ENCODE measurements around the gene SLAMF6. TPM values are rescaled to one million over a fixed set of nuclear protein-coding genes. Genes with fewer than 3 reads are reported as not detected.
A peak's percentile ranks its signal among the peaks of the same experiment; 100 is the strongest.

Gene SLAMF6
- total and polyA plus RNA-seq, 4 donors, result 1.2 to 1.5 (median 1.5) TPM; not detected in 1

DNA sequence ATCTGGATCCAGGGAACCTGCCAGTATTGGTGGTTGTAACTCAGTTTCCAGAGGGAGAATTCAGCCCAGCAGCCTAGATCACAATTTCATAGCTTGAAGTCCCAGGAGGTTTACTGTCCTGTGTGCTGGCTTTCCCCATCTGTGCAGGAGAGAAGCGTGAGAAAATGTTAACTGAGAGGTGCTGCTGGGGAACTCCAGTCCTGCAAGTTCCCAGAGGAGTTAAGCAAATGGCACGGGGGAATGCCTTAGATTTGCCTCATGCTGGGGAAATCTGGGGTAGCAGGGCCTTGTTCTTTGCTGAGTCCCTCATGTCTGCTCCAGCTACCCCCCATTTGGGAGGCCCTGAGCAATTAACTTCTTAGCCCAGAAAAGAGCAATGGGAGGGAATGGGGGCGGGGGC, 25.1 kb upstream of the SLAMF6 start:
- ATAC-seq (ENCODE audit: low FRiP score) (no peak), DNase-seq (no peak)
- Histone ChIP-seq H3K9me3 (ENCODE audit: control insufficient read depth, low read length) (no peaks in the 10 kb centered on the region), H3K4me3 (ENCODE audit: low read length in 2 of 2) (no peak overlapping the region), H3K27me3 (ENCODE audit: control insufficient read depth in 1 of 2, insufficient read depth in 2 of 2, low read length in 1 of 2) (no peaks in the 10 kb centered on the region), H3K27ac (ENCODE audit: low read depth in 1 of 2, low read length in 2 of 2) (no peak overlapping the region), H3K4me1 (ENCODE audit: control insufficient read depth in 1 of 2, insufficient read depth in 2 of 2, low read length in 2 of 2) (no peaks in the 10 kb centered on the region), H3K36me3 (ENCODE audit: control insufficient read depth in 1 of 2, insufficient read depth in 2 of 2, low read length in 1 of 2) (no peaks in the 10 kb centered on the region)
- 39 to 50% methylated on average over 3 of the region's 3 CpGs for WGBS, 2 donors
- intact Hi-C loops (cut with DNase I), result no loop called here

DNA sequence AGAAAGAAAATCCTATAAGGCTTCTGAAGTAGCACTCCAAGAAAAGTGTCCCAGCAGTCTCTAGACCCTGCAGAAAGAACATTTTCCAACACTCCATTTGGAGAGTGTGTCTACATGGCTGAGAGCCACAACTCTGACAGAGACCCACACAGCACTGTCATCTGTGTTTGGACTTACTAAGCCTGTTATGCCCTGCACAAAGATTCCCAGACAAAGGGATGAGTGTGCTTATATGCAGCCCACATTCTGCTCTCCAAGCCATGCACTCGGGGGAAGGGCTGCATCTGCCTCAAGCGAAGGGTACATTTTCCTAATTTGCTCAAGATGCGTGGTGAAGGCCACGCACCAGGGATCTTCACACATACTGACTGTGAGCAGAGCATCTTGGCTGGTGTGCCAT, 24.4 kb upstream of the SLAMF6 start:
- H3K27me3 ChIP-seq (ENCODE audit: control insufficient read depth in 1 of 2, insufficient read depth in 2 of 2, low read length in 1 of 2), result no peaks in the 10 kb centered on the region
- intact Hi-C loops (cut with DNase I), result no loop called here
- H3K4me3 ChIP-seq (ENCODE audit: low read length in 2 of 2), result no peak overlapping the region
- H3K4me1 ChIP-seq (ENCODE audit: control insufficient read depth in 1 of 2, insufficient read depth in 2 of 2, low read length in 2 of 2), result no peaks in the 10 kb centered on the region
- ATAC-seq (ENCODE audit: low FRiP score) (no peak), DNase-seq (no peak)
- H3K27ac ChIP-seq (ENCODE audit: low read depth in 1 of 2, low read length in 2 of 2), result no peak overlapping the region
- no peaks in the 10 kb centered on the region for H3K36me3 ChIP-seq (ENCODE audit: control insufficient read depth in 1 of 2, insufficient read depth in 2 of 2, low read length in 1 of 2)
- no peaks in the 10 kb centered on the region for H3K9me3 ChIP-seq (ENCODE audit: control insufficient read depth, low read length)
- 67 to 78% methylated on average over 4 of the region's 4 CpGs for WGBS, 2 donors

DNA sequence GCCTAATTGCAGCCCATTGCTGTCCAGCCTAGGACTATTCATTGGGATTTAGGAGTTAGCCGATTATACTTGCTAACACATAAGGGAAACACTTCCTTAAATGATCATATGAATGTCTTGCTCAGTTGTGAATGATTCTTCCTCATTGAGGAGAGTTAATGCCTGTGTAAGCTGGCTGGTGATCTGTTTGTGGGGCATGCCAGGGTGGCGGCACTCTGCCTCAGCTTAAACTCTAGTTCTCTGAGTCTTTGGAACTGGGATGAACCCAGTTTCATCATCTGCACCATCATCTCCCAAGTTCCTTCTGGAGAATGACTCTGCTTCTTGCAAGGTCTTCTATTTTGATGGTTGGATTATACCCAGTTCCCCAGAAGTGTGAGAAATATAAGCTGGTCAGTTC, 23.9 kb upstream of the SLAMF6 start:
- Histone ChIP-seq H3K4me1 (ENCODE audit: control insufficient read depth in 1 of 2, insufficient read depth in 2 of 2, low read length in 2 of 2) (no peaks in the 10 kb centered on the region), H3K27me3 (ENCODE audit: control insufficient read depth in 1 of 2, insufficient read depth in 2 of 2, low read length in 1 of 2) (no peaks in the 10 kb centered on the region), H3K9me3 (ENCODE audit: control insufficient read depth, low read length) (no peaks in the 10 kb centered on the region), H3K36me3 (ENCODE audit: control insufficient read depth in 1 of 2, insufficient read depth in 2 of 2, low read length in 1 of 2) (no peaks in the 10 kb centered on the region), H3K27ac (ENCODE audit: low read depth in 1 of 2, low read length in 2 of 2) (no peak overlapping the region), H3K4me3 (ENCODE audit: low read length in 2 of 2) (no peak overlapping the region)
- peak in 1 of 2 donors; percentile 69 for DNase-seq
- WGBS, 2 donors, result 83 to 87% methylated on average over 2 of the region's 2 CpGs
- intact Hi-C loops (cut with DNase I), result no loop called here
- ATAC-seq (ENCODE audit: low FRiP score), result no peak

DNA sequence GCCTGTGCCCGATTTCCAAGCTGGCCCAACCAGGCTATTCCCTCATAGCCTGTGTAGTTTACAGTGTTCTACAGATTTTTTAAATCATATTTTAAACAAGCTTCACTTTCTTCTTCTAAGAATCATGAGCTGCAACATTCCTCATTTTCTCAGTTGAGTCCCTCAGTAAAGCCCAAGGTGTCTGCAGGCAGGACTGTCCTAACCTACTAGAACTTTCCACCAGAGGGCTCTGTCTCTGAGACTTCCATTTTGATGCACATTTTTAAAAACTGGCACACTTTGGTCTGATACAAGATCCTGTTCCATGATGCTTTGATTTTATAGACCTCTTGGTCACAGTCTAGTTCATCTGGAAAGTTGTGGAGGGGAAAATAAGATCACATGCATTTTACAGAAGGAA, 21.6 kb upstream of the SLAMF6 start:
- intact Hi-C loops (cut with DNase I), result no loop called here
- 81 to 85% methylated on average over 1 of the region's 1 CpG for WGBS, 2 donors
- no peaks in the 10 kb centered on the region for H3K4me1 ChIP-seq (ENCODE audit: control insufficient read depth in 1 of 2, insufficient read depth in 2 of 2, low read length in 2 of 2)
- H3K36me3 ChIP-seq (ENCODE audit: control insufficient read depth in 1 of 2, insufficient read depth in 2 of 2, low read length in 1 of 2), result no peaks in the 10 kb centered on the region
- no peak for DNase-seq
- no peaks in the 10 kb centered on the region for H3K9me3 ChIP-seq (ENCODE audit: control insufficient read depth, low read length)
- no peak for ATAC-seq (ENCODE audit: low FRiP score)
- no peak overlapping the region for H3K27ac ChIP-seq (ENCODE audit: low read depth in 1 of 2, low read length in 2 of 2)
- H3K4me3 ChIP-seq (ENCODE audit: low read length in 2 of 2), result no peak overlapping the region
- H3K27me3 ChIP-seq (ENCODE audit: control insufficient read depth in 1 of 2, insufficient read depth in 2 of 2, low read length in 1 of 2), result no peaks in the 10 kb centered on the region

DNA sequence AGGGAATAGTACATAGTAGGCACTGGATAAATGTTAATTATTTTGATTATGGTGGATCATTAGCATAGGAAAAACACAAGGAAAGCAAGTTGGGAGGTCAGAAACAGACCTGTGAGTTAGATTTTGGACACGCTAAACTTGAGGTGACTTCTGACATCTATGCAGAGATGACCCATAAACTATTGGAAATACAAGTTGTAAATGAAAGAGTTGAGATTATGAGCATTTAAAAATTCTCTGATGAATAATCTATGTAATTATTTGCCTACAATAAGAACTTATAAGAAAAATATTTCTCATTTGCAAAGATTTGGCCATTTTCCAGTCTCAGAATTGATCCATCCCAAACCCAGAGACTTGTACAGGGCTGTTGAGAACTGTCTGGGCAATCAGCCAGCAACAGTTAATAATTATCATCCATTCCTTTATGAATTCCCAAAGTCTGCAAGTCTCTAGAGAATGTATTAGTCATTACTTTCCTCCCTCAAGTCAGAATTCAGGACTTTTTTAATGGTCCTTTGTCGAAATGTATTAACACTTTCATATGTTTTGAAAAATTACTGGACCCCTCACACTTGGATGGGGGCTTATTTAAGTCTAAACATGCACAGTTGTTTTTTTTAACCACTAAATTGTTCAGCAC, 19.4 kb upstream of the SLAMF6 start:
- intact Hi-C loops (cut with DNase I), result no loop called here
- 0% methylated on average over 2 of the region's 2 CpGs for WGBS, 2 donors
- Histone ChIP-seq H3K9me3 (ENCODE audit: control insufficient read depth, low read length) (no peaks in the 10 kb centered on the region), H3K4me3 (ENCODE audit: low read length in 2 of 2) (no peak overlapping the region), H3K4me1 (ENCODE audit: control insufficient read depth in 1 of 2, insufficient read depth in 2 of 2, low read length in 2 of 2) (no peaks in the 10 kb centered on the region), H3K27ac (ENCODE audit: low read depth in 1 of 2, low read length in 2 of 2) (no peak overlapping the region), H3K36me3 (ENCODE audit: control insufficient read depth in 1 of 2, insufficient read depth in 2 of 2, low read length in 1 of 2) (no peaks in the 10 kb centered on the region), H3K27me3 (ENCODE audit: control insufficient read depth in 1 of 2, insufficient read depth in 2 of 2, low read length in 1 of 2) (no peaks in the 10 kb centered on the region)
- ATAC-seq (ENCODE audit: low FRiP score) (no peak), DNase-seq (no peak)

DNA sequence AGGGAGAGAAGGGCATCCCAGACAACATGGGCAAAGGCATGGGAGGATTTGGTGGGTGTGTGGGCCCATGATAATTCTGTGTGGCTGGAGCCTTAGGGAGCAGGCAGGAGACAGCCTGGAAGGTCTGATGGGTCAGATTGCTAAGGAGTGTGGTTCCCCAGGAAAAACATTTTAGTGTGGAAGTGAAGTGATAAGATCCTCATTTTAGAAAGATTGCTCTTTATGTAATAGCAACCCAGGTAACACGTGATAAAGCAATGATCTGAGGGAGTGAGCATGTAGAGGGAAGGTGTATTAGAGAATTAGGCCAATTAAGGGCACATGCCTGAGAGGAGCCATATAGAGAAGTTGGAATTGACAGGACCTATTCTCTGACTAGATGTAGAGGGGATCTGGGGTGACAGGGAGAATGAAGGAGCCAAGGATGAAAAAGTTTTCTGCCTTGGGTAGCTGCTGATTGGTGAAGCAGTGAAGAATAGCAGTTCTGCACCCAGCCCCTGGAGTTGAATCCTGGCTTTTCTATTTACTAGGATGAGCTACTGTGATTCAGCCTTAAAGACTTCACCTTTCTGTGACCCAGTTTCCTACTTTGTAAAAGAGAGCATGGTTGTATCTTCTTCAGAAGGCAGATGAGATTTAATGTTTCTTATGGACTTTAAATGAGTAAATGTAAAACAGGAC, 18.7 kb upstream of the SLAMF6 start:
- WGBS, 2 donors, result 62 to 65% methylated on average over 1 of the region's 1 CpG
- ATAC-seq (ENCODE audit: low FRiP score) (no peak), DNase-seq (no peak)
- no peak overlapping the region for H3K27ac ChIP-seq (ENCODE audit: low read depth in 1 of 2, low read length in 2 of 2)
- no peak overlapping the region for H3K4me3 ChIP-seq (ENCODE audit: low read length in 2 of 2)
- H3K36me3 ChIP-seq (ENCODE audit: control insufficient read depth in 1 of 2, insufficient read depth in 2 of 2, low read length in 1 of 2), result no peaks in the 10 kb centered on the region
- no peaks in the 10 kb centered on the region for H3K4me1 ChIP-seq (ENCODE audit: control insufficient read depth in 1 of 2, insufficient read depth in 2 of 2, low read length in 2 of 2)
- peaks cover 1% of the 10 kb centered on the region for H3K9me3 ChIP-seq (ENCODE audit: control insufficient read depth, low read length)
- H3K27me3 ChIP-seq (ENCODE audit: control insufficient read depth in 1 of 2, insufficient read depth in 2 of 2, low read length in 1 of 2), result no peaks in the 10 kb centered on the region
- intact Hi-C loops (cut with DNase I), result no loop called here

GRCh38 chr1:160540859-160541233, 17.8 kb upstream of the SLAMF6 start:
- Histone ChIP-seq H3K4me1 (ENCODE audit: control insufficient read depth in 1 of 2, insufficient read depth in 2 of 2, low read length in 2 of 2) (no peaks in the 10 kb centered on the region), H3K27ac (ENCODE audit: low read depth in 1 of 2, low read length in 2 of 2) (no peak overlapping the region), H3K27me3 (ENCODE audit: control insufficient read depth in 1 of 2, insufficient read depth in 2 of 2, low read length in 1 of 2) (no peaks in the 10 kb centered on the region), H3K36me3 (ENCODE audit: control insufficient read depth in 1 of 2, insufficient read depth in 2 of 2, low read length in 1 of 2) (no peaks in the 10 kb centered on the region), H3K4me3 (ENCODE audit: low read length in 2 of 2) (no peak overlapping the region), H3K9me3 (ENCODE audit: control insufficient read depth, low read length) (peaks cover 1% of the 10 kb centered on the region)
- ATAC-seq (ENCODE audit: low FRiP score) (no peak), DNase-seq (no peak)
- intact Hi-C loops (cut with DNase I), result no loop called here

- H3K27ac ChIP-seq (ENCODE audit: low read depth in 1 of 2, low read length in 2 of 2), result no peak overlapping the region
- intact Hi-C loops (cut with DNase I), result no loop called here
- no peak for ATAC-seq (ENCODE audit: low FRiP score)
These were observed 17.2 kb upstream of the SLAMF6 start for GRCh38 chr1:160539990-160540858.

DNA sequence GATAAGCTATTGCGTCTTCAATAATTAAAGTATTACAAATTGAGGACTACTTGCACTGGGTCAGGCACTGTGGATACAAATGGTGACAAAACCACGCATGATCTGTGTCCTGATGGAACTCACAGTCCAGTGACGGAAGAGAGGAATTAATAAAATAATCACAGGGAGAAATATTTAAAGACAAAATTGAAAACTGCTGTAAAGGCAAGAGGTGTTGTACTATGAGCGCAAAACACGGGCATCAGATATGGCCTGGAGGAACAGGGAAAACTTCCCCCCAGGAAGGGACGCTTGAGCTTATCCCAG, 16.6 kb upstream of the SLAMF6 start:
- DNase-seq (no peak), ATAC-seq (ENCODE audit: low FRiP score) (no peak)
- Histone ChIP-seq H3K27me3 (ENCODE audit: control insufficient read depth in 1 of 2, insufficient read depth in 2 of 2, low read length in 1 of 2) (no peaks in the 10 kb centered on the region), H3K9me3 (ENCODE audit: control insufficient read depth, low read length) (peaks cover 1% of the 10 kb centered on the region), H3K36me3 (ENCODE audit: control insufficient read depth in 1 of 2, insufficient read depth in 2 of 2, low read length in 1 of 2) (no peaks in the 10 kb centered on the region), H3K4me3 (ENCODE audit: low read length in 2 of 2) (no peak overlapping the region), H3K27ac (ENCODE audit: low read depth in 1 of 2, low read length in 2 of 2) (no peak overlapping the region), H3K4me1 (ENCODE audit: control insufficient read depth in 1 of 2, insufficient read depth in 2 of 2, low read length in 2 of 2) (no peaks in the 10 kb centered on the region)
- intact Hi-C loops (cut with DNase I), result no loop called here
- WGBS, 2 donors, result 82 to 88% methylated on average over 6 of the region's 6 CpGs

More at GRCh38 chr1:160539990-160540858, 17.2 kb upstream of the SLAMF6 start:
- Histone ChIP-seq H3K4me3 (ENCODE audit: low read length in 2 of 2) (no peak overlapping the region), H3K9me3 (ENCODE audit: control insufficient read depth, low read length) (peaks cover 1% of the 10 kb centered on the region), H3K27me3 (ENCODE audit: control insufficient read depth in 1 of 2, insufficient read depth in 2 of 2, low read length in 1 of 2) (no peaks in the 10 kb centered on the region), H3K4me1 (ENCODE audit: control insufficient read depth in 1 of 2, insufficient read depth in 2 of 2, low read length in 2 of 2) (no peaks in the 10 kb centered on the region), H3K36me3 (ENCODE audit: control insufficient read depth in 1 of 2, insufficient read depth in 2 of 2, low read length in 1 of 2) (no peaks in the 10 kb centered on the region)
- WGBS, 2 donors, result 34 to 40% methylated on average over 8 of the region's 8 CpGs
- no peak for DNase-seq

Data from aorta (tissue), 5 donors.